Choroid plexus epithelial cell (primary cell): ENCODE data around the gene KRT35.

ENCODE experiments used
- DNase-seq: peaks from one replicate; pipeline ENCODE4 v3.0.0-alpha.2; 2010; ENCODE audit warnings: low read depth
- H3K4me3 ChIP-seq: 2 replicates; pipeline ENCODE4 v1.5.1; 2011; ENCODE audit warnings: low read depth, mild to moderate bottlenecking, control low read depth, low read length, moderate library complexity
- CTCF ChIP-seq: conservative IDR thresholded peaks from 2 replicates; pipeline ENCODE4 v1.5.1; 2011; ENCODE audit warnings: low read depth, mild to moderate bottlenecking, control low read depth, inconsistent platforms, low read length, moderate library complexity

The KRT35 gene

GRCh38 chr17:41494524-41494923 is 13.6 kb upstream of the KRT35 start:
- no peak overlapping the region for H3K4me3 ChIP-seq
- no peak for DNase-seq
- TF ChIP-seq CTCF: no peak

- H3K4me3 ChIP-seq: no peak overlapping the region
- no peak for TF ChIP-seq CTCF
Measured at GRCh38 chr17:41492771-41493170, 11.8 kb upstream of the KRT35 start.

GRCh38 chr17:41492351-41492750 is 11.4 kb upstream of the KRT35 start:
- no peak overlapping the region for H3K4me3 ChIP-seq
- peak; percentile 86 for DNase-seq
- no peak for TF ChIP-seq CTCF

More at GRCh38 chr17:41492771-41493170, 11.8 kb upstream of the KRT35 start:
- peak; percentile 85 for DNase-seq

GRCh38 chr17:41491476-41491875 is 10.5 kb upstream of the KRT35 start:
- no peak for TF ChIP-seq CTCF
- H3K4me3 ChIP-seq: no peak overlapping the region
- DNase-seq: no peak

- H3K4me3 ChIP-seq: no peak overlapping the region
- TF ChIP-seq CTCF: no peak
- no peak for DNase-seq
Measured at GRCh38 chr17:41490000-41490990, 9.3 kb upstream of the KRT35 start.

GRCh38 chr17:41489531-41489930 is 8.6 kb upstream of the KRT35 start, which contains the start of gene KRT36:
Gene KRT36 (minus strand): TSS chr17:41489910. CDS start chr17:41489864, 46 bp downstream.
- no peak for DNase-seq
- H3K4me3 ChIP-seq: no peak within 1 kb of the TSS
- TF ChIP-seq CTCF: no peak
